ENCODE results near the gene CPA4. TPM values are rescaled to one million over a fixed set of nuclear protein-coding genes. Genes with fewer than 3 reads are reported as not detected.

CPA4 gene
- total RNA-seq, 4 donors from 2014 or later, result not detected

DNA sequence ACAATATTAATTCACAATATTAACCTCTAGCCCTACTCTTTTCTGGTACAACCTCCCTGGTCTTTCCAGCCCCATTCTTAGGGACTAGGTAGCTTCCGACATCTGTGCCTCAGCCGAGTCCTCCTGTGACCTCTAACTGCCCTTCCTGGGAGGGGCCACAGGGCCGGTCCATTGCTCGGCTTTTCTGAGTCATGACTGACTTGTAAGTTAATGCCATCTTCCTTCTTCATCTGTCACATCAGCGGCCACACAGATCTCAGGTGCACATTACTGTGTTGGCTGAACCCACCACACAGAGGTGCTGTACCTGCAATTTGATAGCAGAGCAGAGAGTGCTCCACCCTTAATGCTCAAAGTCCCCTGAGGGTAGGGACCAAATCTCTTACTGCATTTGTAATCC lies 4.1 kb upstream of the CPA4 start:
- intact Hi-C loops (cut with DNase I; ENCODE audit: low total_unique reads) (no loop called here), in situ Hi-C loops (cut with MboI; ENCODE audit: low pct_ligation_motif_present in 1 of 4, low pct_unique_long_range_greater_than_20kb in 1 of 4, low sequenced_read_pairs in 3 of 4) (loop anchor here in 1 of 4 donors (25.0 kb wide), 1 partner anchor 198 kb away; the partner anchor contains the start of gene MEST)
- 71 to 73% methylated on average over 5 of the region's 5 CpGs for WGBS, 2 donors (ENCODE audit: low coverage in 1 of 2)
- Histone ChIP-seq H3K36me3 (no peaks in the 10 kb centered on the region), H3K4me3 (no peak overlapping the region), H3K27me3 (no peaks in the 10 kb centered on the region), H3K4me1 (no peaks in the 10 kb centered on the region), H3K27ac (no peak overlapping the region), H3K9me3 (no peaks in the 10 kb centered on the region)
- no peak for DNase-seq
- TF ChIP-seq EP300 (IDR thresholded peaks at IDR 0.05; ENCODE audit: low read depth) (no peak), POLR2A (IDR thresholded peaks at IDR 0.05) (no peak)
- TF ChIP-seq, protein P1, sequence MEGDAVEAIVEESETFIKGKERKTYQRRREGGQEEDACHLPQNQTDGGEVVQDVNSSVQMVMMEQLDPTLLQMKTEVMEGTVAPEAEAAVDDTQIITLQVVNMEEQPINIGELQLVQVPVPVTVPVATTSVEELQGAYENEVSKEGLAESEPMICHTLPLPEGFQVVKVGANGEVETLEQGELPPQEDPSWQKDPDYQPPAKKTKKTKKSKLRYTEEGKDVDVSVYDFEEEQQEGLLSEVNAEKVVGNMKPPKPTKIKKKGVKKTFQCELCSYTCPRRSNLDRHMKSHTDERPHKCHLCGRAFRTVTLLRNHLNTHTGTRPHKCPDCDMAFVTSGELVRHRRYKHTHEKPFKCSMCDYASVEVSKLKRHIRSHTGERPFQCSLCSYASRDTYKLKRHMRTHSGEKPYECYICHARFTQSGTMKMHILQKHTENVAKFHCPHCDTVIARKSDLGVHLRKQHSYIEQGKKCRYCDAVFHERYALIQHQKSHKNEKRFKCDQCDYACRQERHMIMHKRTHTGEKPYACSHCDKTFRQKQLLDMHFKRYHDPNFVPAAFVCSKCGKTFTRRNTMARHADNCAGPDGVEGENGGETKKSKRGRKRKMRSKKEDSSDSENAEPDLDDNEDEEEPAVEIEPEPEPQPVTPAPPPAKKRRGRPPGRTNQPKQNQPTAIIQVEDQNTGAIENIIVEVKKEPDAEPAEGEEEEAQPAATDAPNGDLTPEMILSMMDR (IDR thresholded peaks at IDR 0.05), result no peak

DNA sequence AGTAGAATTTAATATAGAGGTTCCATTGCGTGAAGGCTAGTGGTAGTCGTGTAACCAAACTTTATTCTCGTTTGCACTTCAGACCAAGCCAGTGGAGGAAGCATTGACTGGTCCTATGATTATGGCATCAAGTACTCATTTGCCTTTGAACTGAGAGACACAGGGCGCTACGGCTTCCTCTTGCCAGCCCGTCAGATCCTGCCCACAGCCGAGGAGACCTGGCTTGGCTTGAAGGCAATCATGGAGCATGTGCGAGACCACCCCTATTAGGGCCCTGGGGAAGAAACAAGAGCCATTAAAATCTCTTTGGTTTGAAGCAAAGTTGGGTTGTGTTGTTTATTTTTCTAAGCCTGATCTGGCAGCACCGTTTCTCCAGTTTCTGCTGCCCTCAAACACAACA lies 3.5 kb upstream of the CPA4 start:
- Histone ChIP-seq H3K4me3 (no peak overlapping the region), H3K27me3 (no peaks in the 10 kb centered on the region), H3K4me1 (no peaks in the 10 kb centered on the region), H3K27ac (no peak overlapping the region), H3K9me3 (no peaks in the 10 kb centered on the region), H3K36me3 (no peaks in the 10 kb centered on the region)
- intact Hi-C loops (cut with DNase I; ENCODE audit: low total_unique reads) (no loop called here), in situ Hi-C loops (cut with MboI; ENCODE audit: low pct_ligation_motif_present in 1 of 4, low pct_unique_long_range_greater_than_20kb in 1 of 4, low sequenced_read_pairs in 3 of 4) (loop anchor here in 1 of 4 donors (25.0 kb wide), 1 partner anchor 198 kb away; the partner anchor contains the start of gene MEST)
- 94 to 100% methylated on average over 3 to 9 of the region's 9 CpGs for WGBS, 2 donors (ENCODE audit: low coverage in 1 of 2)
- no peak for DNase-seq
- TF ChIP-seq POLR2AphosphoS5 (IDR thresholded peaks at IDR 0.05), result no peak
- TF ChIP-seq, protein P1 (IDR thresholded peaks at IDR 0.05), result no peak
- no peak for TF ChIP-seq EP300 (IDR thresholded peaks at IDR 0.05; ENCODE audit: low read depth)

DNA sequence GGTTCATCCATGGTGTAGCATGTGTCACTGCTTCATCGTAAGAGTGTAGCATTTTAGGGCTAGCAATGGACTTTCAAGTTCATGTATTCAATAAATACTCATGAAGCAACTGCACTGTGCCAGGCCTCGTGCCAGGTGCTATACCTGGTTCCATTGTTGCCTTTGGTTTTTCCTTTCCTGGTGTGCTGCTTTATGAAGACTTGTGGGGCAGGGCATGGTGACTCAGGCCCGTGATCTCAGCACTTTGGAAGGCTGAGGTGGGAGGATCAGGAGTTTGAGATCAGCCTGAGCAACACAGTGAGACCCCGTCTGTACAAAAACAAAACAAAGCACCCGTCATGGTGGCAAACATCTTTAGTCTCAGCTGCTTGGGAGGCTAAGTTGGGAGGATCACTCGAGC lies 2.2 kb upstream of the CPA4 start:
- no peak overlapping the region for H3K4me3 ChIP-seq
- no peaks in the 10 kb centered on the region for H3K9me3 ChIP-seq
- no peak for DNase-seq
- no peaks in the 10 kb centered on the region for H3K36me3 ChIP-seq
- H3K27ac ChIP-seq, result no peak overlapping the region
- TF ChIP-seq POLR2AphosphoS5 (IDR thresholded peaks at IDR 0.05) (no peak), POLR2A (IDR thresholded peaks at IDR 0.05) (no peak), EP300 (IDR thresholded peaks at IDR 0.05; ENCODE audit: low read depth) (no peak)
- TF ChIP-seq, protein P1 (IDR thresholded peaks at IDR 0.05), result no peak
- no peaks in the 10 kb centered on the region for H3K27me3 ChIP-seq
- intact Hi-C loops (cut with DNase I; ENCODE audit: low total_unique reads), result no loop called here
- in situ Hi-C loops (cut with MboI; ENCODE audit: low pct_ligation_motif_present in 1 of 4, low pct_unique_long_range_greater_than_20kb in 1 of 4, low sequenced_read_pairs in 3 of 4), result loop anchor here in 1 of 4 donors (25.0 kb wide), 1 partner anchor 197 kb away; the partner anchor contains the start of gene MEST
- H3K4me1 ChIP-seq, result no peaks in the 10 kb centered on the region
- WGBS, 2 donors (ENCODE audit: low coverage in 1 of 2), result 74 to 90% methylated on average over 2 to 6 of the region's 6 CpGs

DNA sequence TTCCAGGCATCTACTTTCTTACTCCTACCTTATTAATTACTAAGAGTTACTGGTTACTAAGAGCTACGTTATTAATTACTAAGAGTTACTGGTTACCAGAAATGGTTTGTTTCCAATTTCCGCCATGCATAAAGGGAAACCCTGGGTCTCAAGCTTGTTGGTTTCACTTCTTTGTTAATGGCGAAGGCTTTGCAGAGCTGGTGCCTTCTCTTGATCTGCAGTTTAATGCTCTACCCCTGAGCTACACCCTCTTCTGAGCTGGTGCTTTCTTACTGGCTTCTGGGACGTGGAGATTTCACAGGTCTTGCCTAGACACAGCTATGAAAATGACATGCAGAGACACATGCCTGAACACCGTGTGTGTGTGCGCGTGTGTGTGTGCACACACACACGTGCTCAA lies 560 bp downstream of the CPA4 start:
- H3K4me3 ChIP-seq, result no peak overlapping the region
- no peaks in the 10 kb centered on the region for H3K9me3 ChIP-seq
- no peak overlapping the region for H3K27ac ChIP-seq
- no peaks in the 10 kb centered on the region for H3K36me3 ChIP-seq
- no peak for DNase-seq
- no peaks in the 10 kb centered on the region for H3K4me1 ChIP-seq
- no peak for TF ChIP-seq EP300 (IDR thresholded peaks at IDR 0.05; ENCODE audit: low read depth)
- TF ChIP-seq POLR2AphosphoS5 (IDR thresholded peaks at IDR 0.05), result no peak
- no peak for TF ChIP-seq POLR2A (IDR thresholded peaks at IDR 0.05)
- TF ChIP-seq, protein P1 (IDR thresholded peaks at IDR 0.05), result no peak
- in situ Hi-C loops (cut with MboI; ENCODE audit: low pct_ligation_motif_present in 1 of 4, low pct_unique_long_range_greater_than_20kb in 1 of 4, low sequenced_read_pairs in 3 of 4), result loop anchor here in 1 of 4 donors (25.0 kb wide), 1 partner anchor 194 kb away; the partner anchor contains the start of gene MEST
- no peaks in the 10 kb centered on the region for H3K27me3 ChIP-seq
- intact Hi-C loops (cut with DNase I; ENCODE audit: low total_unique reads), result no loop called here
- 72 to 89% methylated on average over 5 to 8 of the region's 8 CpGs for WGBS, 2 donors (ENCODE audit: low coverage in 1 of 2)

All from transverse colon (tissue), 4 donors.